ENCODE measurements around the gene CTDNEP1.

CTDNEP1 gene

GRCh38 chr17:7237266-7237760, 14.2 kb downstream of the CTDNEP1 start:
- H2AFZ ChIP-seq (ENCODE audit: low read length) = no peak overlapping the region
- no peak overlapping the region for H2BK12ac ChIP-seq (ENCODE audit: low read length)
- peak overlapping the region; percentile 50 for H3K27ac ChIP-seq (replicated peaks; ENCODE audit: low read length)
- no peak overlapping the region for H2BK120ac ChIP-seq (ENCODE audit: low read depth, low read length)
- H3K4me1 ChIP-seq (ENCODE audit: control insufficient read depth in 2 of 2, insufficient read depth in 1 of 2, low read depth in 1 of 2, low read length in 2 of 2) = peaks cover 15 to 26% of the 10 kb centered on the region in 2 donors
- peaks cover 38 to 50% of the 10 kb centered on the region in 2 donors for H3K36me3 ChIP-seq (replicated peaks in 1 of 2; ENCODE audit: control insufficient read depth in 2 of 2, insufficient read depth in 2 of 2, low read length in 2 of 2)
- H3K4me2 ChIP-seq (ENCODE audit: insufficient read depth, low read length, poor library complexity, severe bottlenecking) = peak overlapping the region; percentile 51
- H3K27me3 ChIP-seq (ENCODE audit: control insufficient read depth in 3 of 3, insufficient read depth in 3 of 3, low read depth in 1 of 3, low read length in 3 of 3) = no peaks in the 10 kb centered on the region
- no peak overlapping the region for H3K14ac ChIP-seq (ENCODE audit: low read length)
- H2BK5ac ChIP-seq (ENCODE audit: low read length) = peak overlapping the region; percentile 85
- peak overlapping the region; percentile 15 to 93 for H3K4me3 ChIP-seq (ENCODE audit: low read length in 2 of 2)
- no peaks in the 10 kb centered on the region for H3K9me3 ChIP-seq (replicated peaks in 1 of 2; ENCODE audit: control insufficient read depth in 2 of 2, insufficient read depth in 1 of 2, low read depth in 1 of 2, low read length in 2 of 2)
- no peak overlapping the region for H4K8ac ChIP-seq (ENCODE audit: low read depth, low read length)
- no peak overlapping the region for H3K9ac ChIP-seq (ENCODE audit: low read depth, low read length, poor library complexity)
- no peak overlapping the region for H4K91ac ChIP-seq (ENCODE audit: low read depth, low read length, poor library complexity)
- no peak overlapping the region for H3K4ac ChIP-seq (ENCODE audit: low read length)
- H3K18ac ChIP-seq (ENCODE audit: low read length) = no peak overlapping the region
- H3K79me1 ChIP-seq (ENCODE audit: low read depth, low read length) = peaks cover 18% of the 10 kb centered on the region
- no peak overlapping the region for H2AK5ac ChIP-seq (ENCODE audit: low read depth, low read length)
- no peak overlapping the region for H2BK15ac ChIP-seq (ENCODE audit: low read length)
- WGBS, 2 donors (ENCODE audit: extremely low coverage in 2 of 2, insufficient read length in 2 of 2, insufficient replicate concordance in 1 of 2) = no CpG with 5 or more reads among the region's 6 CpGs
- no peak for DNase-seq (ENCODE audit: low spot score)
- H3K23ac ChIP-seq (ENCODE audit: low read depth, low read length, poor library complexity) = no peak overlapping the region

DNA sequence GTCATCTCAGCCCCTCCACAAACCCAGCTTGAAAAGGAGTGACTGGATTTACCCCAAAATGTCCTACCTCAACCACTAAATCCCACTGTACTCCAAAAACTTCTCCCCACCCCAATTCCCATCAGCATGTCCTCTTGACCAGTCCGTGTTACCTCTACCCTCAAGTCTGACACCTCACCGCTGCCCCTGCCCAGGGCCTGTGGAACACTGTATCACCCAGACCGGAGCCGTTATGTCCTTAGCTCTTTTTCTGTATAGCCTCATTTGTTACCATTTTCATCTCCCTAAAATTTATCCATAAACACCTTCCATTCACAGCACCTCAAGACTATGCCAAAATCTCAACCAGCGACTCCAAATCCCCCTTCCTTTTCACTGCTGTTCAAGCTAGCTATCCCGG, 14.7 kb downstream of the CTDNEP1 start:
- Histone ChIP-seq H2BK5ac (ENCODE audit: low read length) (no peak overlapping the region), H3K14ac (ENCODE audit: low read length) (no peak overlapping the region), H3K4me3 (ENCODE audit: low read length in 2 of 2) (peak overlapping the region in 1 of 2 donors; percentile 93)

GRCh38 chr17:7235693-7236665, 15.6 kb downstream of the CTDNEP1 start:
- Histone ChIP-seq H3K4me1 (ENCODE audit: control insufficient read depth in 2 of 2, insufficient read depth in 1 of 2, low read depth in 1 of 2, low read length in 2 of 2) (peaks cover 15 to 31% of the 10 kb centered on the region in 2 donors), H2BK120ac (ENCODE audit: low read depth, low read length) (no peak overlapping the region), H3K23ac (ENCODE audit: low read depth, low read length, poor library complexity) (no peak overlapping the region), H2BK12ac (ENCODE audit: low read length) (no peak overlapping the region), H3K18ac (ENCODE audit: low read length) (no peak overlapping the region), H3K4me2 (ENCODE audit: insufficient read depth, low read length, poor library complexity, severe bottlenecking) (no peak overlapping the region), H2BK5ac (ENCODE audit: low read length) (no peak overlapping the region), H3K9ac (ENCODE audit: low read depth, low read length, poor library complexity) (no peak overlapping the region), H3K4me3 (ENCODE audit: low read length in 2 of 2) (peak overlapping the region in 1 of 2 donors; percentile 33), H3K27me3 (ENCODE audit: control insufficient read depth in 3 of 3, insufficient read depth in 3 of 3, low read depth in 1 of 3, low read length in 3 of 3) (no peaks in the 10 kb centered on the region), H4K91ac (ENCODE audit: low read depth, low read length, poor library complexity) (no peak overlapping the region), H2AFZ (ENCODE audit: low read length) (no peak overlapping the region), H4K8ac (ENCODE audit: low read depth, low read length) (no peak overlapping the region), H3K27ac (replicated peaks; ENCODE audit: low read length) (no peak overlapping the region), H2BK15ac (ENCODE audit: low read length) (no peak overlapping the region), H3K36me3 (replicated peaks in 1 of 2; ENCODE audit: control insufficient read depth in 2 of 2, insufficient read depth in 2 of 2, low read length in 2 of 2) (peaks cover 36 to 52% of the 10 kb centered on the region in 2 donors), H3K79me1 (ENCODE audit: low read depth, low read length) (peaks cover 14% of the 10 kb centered on the region), H2AK5ac (ENCODE audit: low read depth, low read length) (no peak overlapping the region), H3K4ac (ENCODE audit: low read length) (no peak overlapping the region), H3K9me3 (replicated peaks in 1 of 2; ENCODE audit: control insufficient read depth in 2 of 2, insufficient read depth in 1 of 2, low read depth in 1 of 2, low read length in 2 of 2) (no peaks in the 10 kb centered on the region), H3K14ac (ENCODE audit: low read length) (no peak overlapping the region)
- no CpG with 5 or more reads among the region's 22 CpGs for WGBS, 2 donors (ENCODE audit: extremely low coverage in 2 of 2, insufficient read length in 2 of 2, insufficient replicate concordance in 1 of 2)
- DNase-seq (ENCODE audit: low spot score) = no peak

More for the DNA sequence above, 14.7 kb downstream of the CTDNEP1 start:
- Histone ChIP-seq H2AK5ac (ENCODE audit: low read depth, low read length) (no peak overlapping the region), H3K27me3 (ENCODE audit: control insufficient read depth in 3 of 3, insufficient read depth in 3 of 3, low read depth in 1 of 3, low read length in 3 of 3) (no peaks in the 10 kb centered on the region), H3K79me1 (ENCODE audit: low read depth, low read length) (peaks cover 16% of the 10 kb centered on the region), H3K4ac (ENCODE audit: low read length) (no peak overlapping the region), H2BK12ac (ENCODE audit: low read length) (no peak overlapping the region), H3K23ac (ENCODE audit: low read depth, low read length, poor library complexity) (no peak overlapping the region), H3K27ac (replicated peaks; ENCODE audit: low read length) (no peak overlapping the region), H3K4me2 (ENCODE audit: insufficient read depth, low read length, poor library complexity, severe bottlenecking) (no peak overlapping the region), H2AFZ (ENCODE audit: low read length) (no peak overlapping the region), H3K18ac (ENCODE audit: low read length) (no peak overlapping the region), H3K4me1 (ENCODE audit: control insufficient read depth in 2 of 2, insufficient read depth in 1 of 2, low read depth in 1 of 2, low read length in 2 of 2) (peaks cover 17 to 31% of the 10 kb centered on the region in 2 donors), H3K9ac (ENCODE audit: low read depth, low read length, poor library complexity) (no peak overlapping the region), H2BK120ac (ENCODE audit: low read depth, low read length) (no peak overlapping the region), H3K36me3 (replicated peaks in 1 of 2; ENCODE audit: control insufficient read depth in 2 of 2, insufficient read depth in 2 of 2, low read length in 2 of 2) (peaks cover 38 to 55% of the 10 kb centered on the region in 2 donors), H4K91ac (ENCODE audit: low read depth, low read length, poor library complexity) (no peak overlapping the region), H3K9me3 (replicated peaks in 1 of 2; ENCODE audit: control insufficient read depth in 2 of 2, insufficient read depth in 1 of 2, low read depth in 1 of 2, low read length in 2 of 2) (no peaks in the 10 kb centered on the region), H4K8ac (ENCODE audit: low read depth, low read length) (no peak overlapping the region), H2BK15ac (ENCODE audit: low read length) (no peak overlapping the region)
- DNase-seq (ENCODE audit: low spot score) = no peak
- WGBS, 2 donors (ENCODE audit: extremely low coverage in 2 of 2, insufficient read length in 2 of 2, insufficient replicate concordance in 1 of 2) = 100% methylated on average over 1 of the region's 6 CpGs; no CpG with 5 or more reads in 1 of the 2 donors
